Measurements from ENCODE around the gene AHI1. TPM values are rescaled to one million over a fixed set of nuclear protein-coding genes. Genes with fewer than 3 reads are reported as not detected.

The AHI1 gene
- total RNA-seq, 1 experiment from 2014 or later: 12.4 TPM

DNA sequence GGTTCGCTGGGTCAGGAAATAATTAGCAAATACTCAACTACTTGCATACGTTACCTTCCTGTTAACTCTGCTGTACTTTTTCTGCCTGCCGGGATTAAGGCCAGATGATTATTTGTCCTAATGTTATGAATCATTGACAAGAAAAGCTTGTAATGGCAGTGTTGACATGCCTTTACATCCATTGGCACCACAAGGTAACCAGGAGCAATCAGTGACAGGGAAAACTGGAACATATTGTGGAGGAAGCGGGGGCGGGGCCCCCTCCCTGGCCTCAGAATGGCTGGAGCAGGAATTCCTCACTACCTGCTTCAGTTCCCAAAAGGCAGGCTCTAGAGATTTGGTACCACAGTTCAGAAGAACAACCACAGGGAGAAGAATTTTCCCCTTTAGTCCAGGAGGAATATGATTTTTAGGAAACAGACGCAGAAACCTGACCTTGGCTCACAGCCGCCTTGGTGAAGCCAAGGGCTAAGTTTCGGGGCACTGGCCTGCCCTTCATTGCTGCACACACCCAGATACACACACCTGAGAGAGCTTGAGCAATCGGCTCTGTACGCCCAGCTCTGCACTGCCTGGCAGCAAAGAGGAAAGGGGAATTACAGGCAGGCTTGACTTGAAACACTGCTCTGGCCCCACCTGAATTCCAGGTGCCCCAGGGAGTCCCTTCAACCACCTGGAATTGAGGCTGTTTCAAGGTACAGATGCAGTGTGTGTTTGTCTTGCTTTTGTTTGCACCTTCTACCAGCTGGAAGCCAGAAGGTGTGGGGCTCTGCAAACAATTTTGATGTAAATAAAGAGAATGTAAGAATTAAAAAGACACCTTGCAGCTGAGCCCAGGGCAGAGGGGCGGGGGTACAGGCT lies 226.6 kb downstream of the AHI1 start:
- H3K4me3 ChIP-seq: no peak overlapping the region
- no peaks in the 10 kb centered on the region for H3K36me3 ChIP-seq
- no peak overlapping the region for H3K27ac ChIP-seq
- no peaks in the 10 kb centered on the region for H3K4me1 ChIP-seq (replicated peaks)
- no peak for DNase-seq (ENCODE audit: low read depth in 1 of 2, low spot score in 2 of 2)
- peaks cover 2% of the 10 kb centered on the region for H3K27me3 ChIP-seq (replicated peaks)
- H3K9me3 ChIP-seq (replicated peaks): no peaks in the 10 kb centered on the region

DNA sequence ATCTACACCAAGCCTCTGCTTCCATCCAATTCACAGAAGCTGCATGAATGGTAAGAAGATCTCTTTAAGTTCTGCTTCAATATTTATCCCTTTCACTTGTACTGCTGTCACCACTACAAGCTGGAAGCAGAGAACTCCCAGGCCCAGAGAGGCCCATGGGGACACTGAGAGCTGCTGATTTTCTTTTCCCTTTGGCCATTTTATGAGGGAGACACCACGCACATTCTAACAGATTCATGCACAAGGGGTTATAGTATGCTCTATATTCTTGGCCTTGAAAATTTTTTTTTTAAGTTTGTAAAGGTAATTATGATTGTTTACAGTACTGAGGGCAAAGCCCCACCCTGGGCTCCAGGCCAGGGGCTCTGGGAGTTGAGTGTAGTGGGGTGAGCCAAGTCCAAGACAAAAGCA lies 228.1 kb downstream of the AHI1 start:
- no peak overlapping the region for H3K27ac ChIP-seq
- no peak overlapping the region for H3K4me3 ChIP-seq
- H3K36me3 ChIP-seq: no peaks in the 10 kb centered on the region
- H3K27me3 ChIP-seq (replicated peaks): no peaks in the 10 kb centered on the region; the same call in 1 of the 2 replicates
- no peak for DNase-seq (ENCODE audit: low read depth in 1 of 2, low spot score in 2 of 2)
- no peaks in the 10 kb centered on the region for H3K4me1 ChIP-seq (replicated peaks)
- no peaks in the 10 kb centered on the region for H3K9me3 ChIP-seq (replicated peaks)

DNA sequence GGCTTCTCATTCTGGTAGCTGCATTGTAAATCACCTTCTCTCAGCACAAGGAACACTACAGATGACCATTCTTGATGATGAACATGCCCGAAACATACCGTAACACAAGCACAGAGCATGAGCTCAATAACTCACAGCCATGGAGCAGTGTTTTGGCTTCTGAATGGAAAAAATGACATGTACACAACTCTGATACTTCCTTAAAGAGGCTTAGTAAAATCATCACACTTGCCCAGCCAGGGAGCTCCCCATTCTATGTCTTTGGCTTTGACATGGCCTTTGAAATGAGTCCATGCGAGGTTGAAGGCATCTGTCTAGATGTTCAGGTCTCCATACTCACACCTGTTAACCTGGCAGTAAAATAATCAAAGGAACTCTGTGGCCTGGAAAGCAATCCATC lies 228.8 kb downstream of the AHI1 start:
- H3K27ac ChIP-seq: no peak overlapping the region
- H3K27me3 ChIP-seq (replicated peaks): no peaks in the 10 kb centered on the region; the same call in 1 of the 2 replicates
- no peaks in the 10 kb centered on the region for H3K9me3 ChIP-seq (replicated peaks)
- H3K4me3 ChIP-seq: no peak overlapping the region
- no peak for DNase-seq (ENCODE audit: low read depth in 1 of 2, low spot score in 2 of 2)
- H3K4me1 ChIP-seq (replicated peaks): no peaks in the 10 kb centered on the region
- H3K36me3 ChIP-seq: no peaks in the 10 kb centered on the region

DNA sequence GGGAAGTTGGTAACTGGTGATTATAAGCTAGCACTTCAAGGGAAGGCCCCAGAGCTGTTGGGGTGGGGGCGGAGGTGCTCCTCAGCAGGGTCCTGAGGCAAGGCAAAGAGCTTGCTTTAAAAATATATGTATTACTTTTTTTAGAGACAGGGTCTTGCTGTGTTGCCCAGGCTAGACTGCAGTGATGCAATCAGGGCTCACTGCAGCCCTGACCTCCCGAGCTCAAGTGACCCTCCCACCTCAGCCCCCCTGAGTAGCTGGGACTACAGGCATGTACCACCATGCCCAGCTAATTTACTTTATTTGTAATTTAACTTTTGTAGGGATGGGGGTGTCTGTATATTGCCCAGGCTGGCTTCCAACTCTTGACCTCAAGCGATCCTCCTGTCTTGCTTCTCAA lies 229.3 kb downstream of the AHI1 start:
- Histone ChIP-seq H3K4me1 (replicated peaks) (no peaks in the 10 kb centered on the region), H3K9me3 (replicated peaks) (no peaks in the 10 kb centered on the region), H3K36me3 (no peaks in the 10 kb centered on the region), H3K27me3 (replicated peaks) (no peaks in the 10 kb centered on the region; the same call in 1 of the 2 replicates), H3K4me3 (no peak overlapping the region), H3K27ac (no peak overlapping the region)
- no peak for DNase-seq (ENCODE audit: low read depth in 1 of 2, low spot score in 2 of 2)

DNA sequence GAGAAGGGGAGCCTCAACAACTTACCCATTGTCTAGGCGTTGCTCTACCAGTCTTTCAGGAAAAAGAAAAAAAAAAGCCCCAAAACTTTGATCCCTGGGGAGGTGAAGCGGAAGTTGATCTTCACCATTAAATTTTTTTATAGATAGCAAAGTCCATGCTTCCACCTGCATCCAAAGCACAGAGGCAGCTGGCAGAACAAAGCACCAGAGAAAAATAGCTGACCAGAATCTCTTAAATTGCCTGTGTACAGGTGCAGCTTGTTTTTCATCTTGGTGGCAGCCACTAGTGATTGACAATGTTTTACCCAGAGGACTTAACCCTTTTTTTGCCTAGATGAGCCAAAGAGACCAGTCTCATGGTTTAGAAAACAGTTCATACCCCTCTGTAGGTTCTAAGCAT lies 230.5 kb downstream of the AHI1 start:
- H3K27ac ChIP-seq: no peak overlapping the region
- H3K9me3 ChIP-seq (replicated peaks): no peaks in the 10 kb centered on the region
- no peak for DNase-seq (ENCODE audit: low read depth in 1 of 2, low spot score in 2 of 2)
- no peaks in the 10 kb centered on the region for H3K36me3 ChIP-seq
- no peaks in the 10 kb centered on the region for H3K4me1 ChIP-seq (replicated peaks)
- no peak overlapping the region for H3K4me3 ChIP-seq
- no peaks in the 10 kb centered on the region for H3K27me3 ChIP-seq (replicated peaks)

DNA sequence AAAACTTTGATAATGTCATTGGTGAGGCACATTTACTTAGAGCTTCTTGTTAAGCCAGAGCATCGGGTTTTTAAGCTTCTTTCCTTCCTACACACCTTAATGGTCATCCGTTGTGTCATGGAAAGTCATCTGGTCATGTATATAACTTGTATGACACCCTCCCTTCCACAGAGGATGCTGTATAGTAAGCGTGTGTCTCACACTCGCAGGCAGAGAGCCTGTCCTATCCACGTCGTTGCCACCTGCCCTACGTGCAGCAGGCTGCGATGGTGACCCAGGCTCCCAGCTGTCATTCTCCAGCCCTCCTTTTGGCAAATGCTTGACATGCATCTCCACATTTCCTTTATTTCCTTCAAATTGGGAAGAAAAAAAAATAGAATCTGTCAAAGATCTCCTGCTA lies 230.9 kb downstream of the AHI1 start:
- no peaks in the 10 kb centered on the region for H3K36me3 ChIP-seq
- no peak for DNase-seq (ENCODE audit: low read depth in 1 of 2, low spot score in 2 of 2)
- no peak overlapping the region for H3K4me3 ChIP-seq
- no peak overlapping the region for H3K27ac ChIP-seq
- no peaks in the 10 kb centered on the region for H3K27me3 ChIP-seq (replicated peaks)
- no peaks in the 10 kb centered on the region for H3K4me1 ChIP-seq (replicated peaks)
- no peaks in the 10 kb centered on the region for H3K9me3 ChIP-seq (replicated peaks)

DNA sequence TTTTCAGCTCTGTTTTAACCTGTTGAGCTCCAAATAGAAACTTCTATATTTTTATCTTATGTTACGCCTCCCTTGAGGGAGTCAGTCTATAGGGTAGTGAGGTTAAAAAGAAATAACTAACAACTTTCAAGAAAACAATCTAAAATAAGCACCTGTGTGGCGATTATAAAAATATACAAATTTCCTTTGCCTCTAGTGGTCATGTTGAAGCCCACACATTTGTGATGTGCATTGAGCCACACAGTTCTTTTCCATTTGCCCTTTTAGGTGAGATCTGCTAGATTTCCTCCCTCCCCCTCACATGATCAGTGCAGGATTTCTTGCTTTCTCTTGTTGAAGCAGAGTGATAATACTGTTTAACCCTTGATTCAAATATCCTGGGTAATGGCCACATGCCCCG lies 232.3 kb downstream of the AHI1 start:
- Histone ChIP-seq H3K27me3 (replicated peaks) (no peaks in the 10 kb centered on the region), H3K27ac (no peak overlapping the region), H3K4me1 (replicated peaks) (no peaks in the 10 kb centered on the region), H3K9me3 (replicated peaks) (no peaks in the 10 kb centered on the region), H3K36me3 (no peaks in the 10 kb centered on the region), H3K4me3 (no peak overlapping the region)
- no peak for DNase-seq (ENCODE audit: low read depth in 1 of 2, low spot score in 2 of 2)

DNA sequence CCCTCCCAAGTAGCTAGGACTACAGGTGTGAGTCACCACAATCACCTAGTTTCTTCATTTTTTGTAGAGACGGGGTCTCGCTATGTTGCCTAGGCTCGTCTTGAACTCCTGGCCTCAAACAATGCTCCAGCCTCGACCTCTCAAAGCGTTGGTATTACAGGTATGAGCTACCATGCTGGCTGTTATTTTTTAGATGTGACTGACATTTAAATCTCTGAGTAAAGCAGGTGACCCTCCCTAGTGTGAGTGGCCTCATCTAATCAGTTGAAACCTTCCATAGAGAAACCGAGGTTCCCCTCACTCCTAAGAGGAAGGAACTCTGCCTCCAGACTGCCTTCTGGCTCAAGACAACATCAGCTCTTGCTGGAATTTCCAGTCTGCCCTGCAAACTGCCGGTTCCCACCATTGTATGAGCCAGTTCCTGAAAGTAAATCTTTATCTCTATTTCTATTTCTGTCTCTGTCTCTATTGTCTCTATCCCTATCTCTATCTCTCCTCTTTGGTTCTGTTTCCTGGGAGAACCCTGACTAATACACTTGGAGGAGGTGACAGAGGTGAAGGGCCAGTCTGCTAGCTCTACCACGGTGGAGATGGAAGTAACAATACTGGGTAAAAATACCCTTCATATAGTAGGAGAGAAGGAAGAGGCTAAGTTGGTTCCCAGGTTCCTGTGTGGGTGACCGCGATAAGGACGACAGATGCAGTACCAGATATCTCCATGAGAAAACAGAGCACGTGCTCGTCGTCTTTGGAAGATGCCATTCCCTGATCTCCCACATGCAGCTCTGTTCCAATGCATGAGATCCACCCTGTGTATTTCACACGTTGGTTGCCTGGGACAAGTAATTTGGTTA lies 235.4 kb downstream of the AHI1 start:
- Histone ChIP-seq H3K36me3 (no peaks in the 10 kb centered on the region), H3K27me3 (replicated peaks) (no peaks in the 10 kb centered on the region), H3K4me3 (no peak overlapping the region), H3K9me3 (replicated peaks) (no peaks in the 10 kb centered on the region), H3K4me1 (replicated peaks) (no peaks in the 10 kb centered on the region), H3K27ac (no peak overlapping the region)
- DNase-seq (ENCODE audit: low read depth in 1 of 2, low spot score in 2 of 2): no peak

DNA sequence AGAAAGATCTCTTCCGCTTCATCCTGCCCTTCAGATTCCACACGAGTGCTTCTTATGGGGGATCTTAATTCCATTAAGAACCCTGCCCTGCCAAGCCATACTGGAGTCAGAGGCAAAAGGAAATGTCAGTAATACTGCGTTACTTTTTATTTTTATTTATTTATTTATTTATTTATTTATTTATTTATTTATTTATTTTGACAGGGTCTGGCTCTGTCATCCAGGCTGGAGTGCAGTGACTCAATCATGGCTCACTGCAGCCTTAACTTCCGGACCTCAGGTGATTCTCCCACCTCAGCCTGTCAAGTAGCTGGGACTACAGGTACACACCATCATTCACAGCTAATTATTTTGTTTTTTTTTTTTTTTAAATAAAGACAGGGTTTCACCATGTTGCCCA lies 236.9 kb downstream of the AHI1 start:
- Histone ChIP-seq H3K9me3 (replicated peaks) (no peaks in the 10 kb centered on the region), H3K27me3 (replicated peaks) (no peaks in the 10 kb centered on the region), H3K36me3 (no peaks in the 10 kb centered on the region), H3K4me1 (replicated peaks) (no peaks in the 10 kb centered on the region), H3K4me3 (no peak overlapping the region), H3K27ac (no peak overlapping the region)
- DNase-seq (ENCODE audit: low read depth in 1 of 2, low spot score in 2 of 2): no peak

DNA sequence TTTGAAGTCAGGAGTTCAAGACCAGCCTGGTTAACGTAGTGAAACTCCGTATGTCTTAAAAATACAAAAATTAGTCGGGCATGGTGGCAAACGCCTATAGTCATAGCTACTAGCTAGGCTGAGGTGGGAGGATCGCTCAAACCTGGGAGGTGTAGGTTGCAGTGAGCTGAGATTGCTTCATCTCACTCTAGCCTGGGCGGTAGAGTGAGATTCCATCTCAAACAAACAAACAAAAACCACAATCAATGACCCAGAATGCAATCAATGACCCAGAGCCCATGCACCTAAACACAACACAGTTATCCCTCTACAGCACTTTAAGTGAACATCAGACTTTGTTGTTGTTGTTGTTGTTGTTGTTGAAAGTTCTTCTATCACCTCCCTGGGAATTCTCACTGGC lies 238.6 kb downstream of the AHI1 start:
- Histone ChIP-seq H3K27me3 (replicated peaks) (no peaks in the 10 kb centered on the region), H3K27ac (no peak overlapping the region), H3K9me3 (replicated peaks) (no peaks in the 10 kb centered on the region), H3K36me3 (no peaks in the 10 kb centered on the region), H3K4me1 (replicated peaks) (no peaks in the 10 kb centered on the region), H3K4me3 (no peak overlapping the region)
- no peak for DNase-seq (ENCODE audit: low read depth in 1 of 2, low spot score in 2 of 2)

DNA sequence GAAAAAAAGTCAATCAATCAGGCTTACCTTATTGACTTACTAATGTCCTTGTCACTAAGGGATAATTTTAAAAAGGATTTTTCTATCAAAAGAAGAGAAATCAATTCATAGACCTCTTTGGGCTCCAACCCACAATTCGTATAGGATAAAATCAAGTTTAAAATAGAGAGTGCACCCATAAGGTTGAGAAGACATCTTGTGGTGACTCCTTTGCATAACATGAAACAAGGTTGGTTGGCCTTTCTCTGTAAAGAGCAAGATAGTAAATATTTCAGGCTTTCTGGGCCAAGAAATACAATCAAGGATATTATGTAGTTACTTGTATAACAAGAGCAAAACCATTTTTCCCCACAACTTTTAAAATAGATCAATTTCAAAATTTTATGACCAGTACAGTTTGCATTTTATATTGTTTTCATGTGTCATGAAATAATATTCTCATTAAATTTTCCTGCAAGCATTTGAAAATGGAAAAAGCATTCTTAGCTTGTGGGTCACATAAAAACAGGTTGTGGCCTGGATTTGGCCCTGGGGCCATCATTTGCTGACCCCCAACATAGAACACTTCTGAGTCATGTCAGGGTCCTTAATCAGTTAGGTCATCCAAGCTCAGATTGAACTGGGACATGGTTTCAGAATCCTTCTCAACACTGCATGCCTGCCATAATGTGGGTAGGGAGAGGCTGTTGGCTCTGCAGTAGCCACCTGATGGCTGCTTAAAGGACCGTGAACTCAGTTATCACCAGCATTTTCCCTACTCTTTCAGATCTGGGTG lies 239.7 kb downstream of the AHI1 start:
- Histone ChIP-seq H3K27me3 (replicated peaks) (no peaks in the 10 kb centered on the region), H3K27ac (no peak overlapping the region), H3K4me1 (replicated peaks) (no peaks in the 10 kb centered on the region), H3K4me3 (no peak overlapping the region), H3K36me3 (no peaks in the 10 kb centered on the region), H3K9me3 (replicated peaks) (no peaks in the 10 kb centered on the region)
- DNase-seq (ENCODE audit: low read depth in 1 of 2, low spot score in 2 of 2): no peak

DNA sequence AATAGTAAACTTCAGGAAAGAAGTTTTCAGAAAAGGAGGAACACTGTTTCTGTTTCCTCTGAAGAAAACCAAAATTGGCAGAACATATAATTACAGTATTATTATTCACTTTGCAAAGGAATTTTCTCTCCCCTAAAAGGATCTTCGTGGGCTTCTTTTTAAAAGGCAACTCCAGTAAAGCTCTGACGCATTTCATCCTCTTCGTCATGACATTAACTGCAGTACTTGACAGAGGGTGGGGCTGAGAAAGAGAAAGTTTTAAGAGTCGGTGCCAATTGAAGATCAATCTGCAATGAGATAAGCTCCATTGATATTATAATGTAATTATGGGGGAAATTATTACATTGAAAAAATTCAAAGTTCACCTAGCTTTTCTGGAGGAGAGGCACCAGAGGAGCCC lies 240.7 kb downstream of the AHI1 start:
- Histone ChIP-seq H3K4me1 (replicated peaks) (no peaks in the 10 kb centered on the region), H3K9me3 (replicated peaks) (no peaks in the 10 kb centered on the region), H3K4me3 (no peak overlapping the region), H3K27ac (no peak overlapping the region), H3K36me3 (no peaks in the 10 kb centered on the region), H3K27me3 (replicated peaks) (no peaks in the 10 kb centered on the region)
- no peak for DNase-seq (ENCODE audit: low read depth in 1 of 2, low spot score in 2 of 2)

DNA sequence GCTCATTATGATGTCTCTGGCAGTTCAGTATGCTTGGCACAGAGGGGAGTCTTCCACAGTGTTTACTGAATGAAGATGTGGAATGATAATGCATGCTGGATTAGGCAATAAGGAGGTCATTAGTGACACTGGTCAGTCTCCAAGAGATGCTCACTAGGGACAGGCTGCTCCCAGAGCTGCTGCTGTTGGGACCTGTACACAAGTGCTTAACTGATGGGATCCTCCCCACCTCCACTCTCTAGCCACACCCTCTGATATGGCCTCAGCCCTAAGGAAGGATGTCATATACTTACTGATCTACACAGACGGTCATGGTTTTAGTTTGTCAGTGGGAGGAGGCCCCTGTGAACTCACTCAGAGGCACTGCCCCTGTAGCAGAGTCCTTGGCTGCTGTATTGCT lies 243.1 kb downstream of the AHI1 start:
- H3K27ac ChIP-seq: no peak overlapping the region
- H3K27me3 ChIP-seq (replicated peaks): no peaks in the 10 kb centered on the region
- H3K36me3 ChIP-seq: no peaks in the 10 kb centered on the region
- H3K4me3 ChIP-seq: no peak overlapping the region
- DNase-seq (ENCODE audit: low read depth in 1 of 2, low spot score in 2 of 2): no peak
- H3K9me3 ChIP-seq (replicated peaks): no peaks in the 10 kb centered on the region
- H3K4me1 ChIP-seq (replicated peaks): no peaks in the 10 kb centered on the region
